ENCODE results near the gene PTPRA. TPM values are rescaled to one million over a fixed set of nuclear protein-coding genes. Genes with fewer than 3 reads are reported as not detected.

Gene PTPRA
- total and polyA plus RNA-seq, 2 experiments from 2014 or later = 45.1 to 51.8 TPM

GRCh38 chr20:2840138-2840966, 32.9 kb upstream of the PTPRA start, which contains the start of the genes PCED1A and VPS16:
Gene PCED1A (minus strand): TSS chr20:2840655. CDS start chr20:2839912, 743 bp downstream.
Gene VPS16 (plus strand): TSS chr20:2840745. CDS start chr20:2840775, 30 bp downstream.
- H4K20me1 ChIP-seq (ENCODE audit: insufficient read depth, poor library complexity, severe bottlenecking) = no peaks in the 10 kb centered on the region
- 20% methylated on average over 55 of the region's 98 CpGs for WGBS (ENCODE audit: low lambda C conversion rate, missing lambda C conversion rate)
- peak within 1 kb of the TSS; percentile 100 for H2AFZ ChIP-seq
- H3K36me3 ChIP-seq (replicated peaks; ENCODE audit: insufficient read depth, low read depth) = no peaks in the 10 kb centered on the region
- H3K9me2 ChIP-seq (replicated peaks; ENCODE audit: insufficient read depth) = no peaks in the 10 kb centered on the region
- H3K79me2 ChIP-seq = peaks cover 35% of the 10 kb centered on the region
- no peaks in the 10 kb centered on the region for H3K27me3 ChIP-seq
- DNase-seq (ENCODE audit: low spot score) = peak; percentile 94
- TF ChIP-seq CTCF (IDR thresholded peaks at IDR 0.05; ENCODE audit: poor library complexity) = no peak
- no peak for TF ChIP-seq EZH2 (IDR thresholded peaks at IDR 0.05; ENCODE audit: borderline replicate concordance)
- TF ChIP-seq EZH2phosphoT487 (IDR thresholded peaks at IDR 0.05; ENCODE audit: low read depth, severe bottlenecking, unreplicated experiment) = no peak
- peaks cover 15% of the 10 kb centered on the region for H3K4me1 ChIP-seq (ENCODE audit: insufficient read depth)
- H3K4me2 ChIP-seq = peak within 1 kb of the TSS; percentile 99
- peak within 1 kb of the TSS; percentile 98 for H3K4me3 ChIP-seq
- no peaks in the 10 kb centered on the region for H3K9me3 ChIP-seq (ENCODE audit: low read depth)
- peak within 1 kb of the TSS; percentile 97 for H3K27ac ChIP-seq

GRCh38 chr20:2840967-2841531, 32.2 kb upstream of the PTPRA start:
- 5% methylated on average over 27 of the region's 33 CpGs for WGBS (ENCODE audit: low lambda C conversion rate, missing lambda C conversion rate)
- Histone ChIP-seq H2AFZ (peak overlapping the region; percentile 100), H3K79me2 (peaks cover 35% of the 10 kb centered on the region), H3K4me1 (ENCODE audit: insufficient read depth) (peaks cover 15% of the 10 kb centered on the region), H3K9me2 (replicated peaks; ENCODE audit: insufficient read depth) (no peaks in the 10 kb centered on the region), H3K4me2 (peak overlapping the region; percentile 99), H3K27me3 (no peaks in the 10 kb centered on the region), H3K27ac (peak overlapping the region; percentile 97), H4K20me1 (ENCODE audit: insufficient read depth, poor library complexity, severe bottlenecking) (no peaks in the 10 kb centered on the region), H3K36me3 (replicated peaks; ENCODE audit: insufficient read depth, low read depth) (no peaks in the 10 kb centered on the region), H3K9me3 (ENCODE audit: low read depth) (no peaks in the 10 kb centered on the region), H3K4me3 (peak overlapping the region; percentile 98)
- no peak for TF ChIP-seq EZH2 (IDR thresholded peaks at IDR 0.05; ENCODE audit: borderline replicate concordance)
- TF ChIP-seq EZH2phosphoT487 (IDR thresholded peaks at IDR 0.05; ENCODE audit: low read depth, severe bottlenecking, unreplicated experiment) = no peak
- TF ChIP-seq CTCF (IDR thresholded peaks at IDR 0.05; ENCODE audit: poor library complexity) = no peak
- peak; percentile 70 for DNase-seq (ENCODE audit: low spot score)

- Histone ChIP-seq H3K9me3 (ENCODE audit: low read depth) (no peaks in the 10 kb centered on the region), H3K27me3 (no peaks in the 10 kb centered on the region), H3K79me2 (peaks cover 22% of the 10 kb centered on the region), H3K27ac (no peak overlapping the region), H3K4me2 (no peak overlapping the region), H2AFZ (no peak overlapping the region), H3K9me2 (replicated peaks; ENCODE audit: insufficient read depth) (no peaks in the 10 kb centered on the region), H3K4me1 (ENCODE audit: insufficient read depth) (peaks cover 4% of the 10 kb centered on the region), H4K20me1 (ENCODE audit: insufficient read depth, poor library complexity, severe bottlenecking) (no peaks in the 10 kb centered on the region), H3K4me3 (no peak overlapping the region), H3K36me3 (replicated peaks; ENCODE audit: insufficient read depth, low read depth) (no peaks in the 10 kb centered on the region)
- TF ChIP-seq EZH2 (IDR thresholded peaks at IDR 0.05; ENCODE audit: borderline replicate concordance) = no peak
- TF ChIP-seq CTCF (IDR thresholded peaks at IDR 0.05; ENCODE audit: poor library complexity) = no peak
- no peak for TF ChIP-seq EZH2phosphoT487 (IDR thresholded peaks at IDR 0.05; ENCODE audit: low read depth, severe bottlenecking, unreplicated experiment)
- WGBS (ENCODE audit: low lambda C conversion rate, missing lambda C conversion rate) = 95% methylated on average over 2 of the region's 2 CpGs
- DNase-seq (ENCODE audit: low spot score) = no peak
Observed at GRCh38 chr20:2845607-2846006, 27.7 kb upstream of the PTPRA start.

Measured in hepatocyte (in vitro differentiated cells).